GM21447 (cell line): ENCODE data around the gene ARPC1B.
"Not testable (repeated sequence)": the region's sequence is repeated elsewhere in the genome, so short reads cannot be mapped to it uniquely, and the experiment has no call there.

ENCODE experiments used
- ATAC-seq: cut with Tn5 transposase; IDR thresholded peaks from one replicate; pipeline ENCODE4 v1.9.1; 2021; ENCODE audit not compliant: unreplicated experiment

Gene ARPC1B

DNA sequence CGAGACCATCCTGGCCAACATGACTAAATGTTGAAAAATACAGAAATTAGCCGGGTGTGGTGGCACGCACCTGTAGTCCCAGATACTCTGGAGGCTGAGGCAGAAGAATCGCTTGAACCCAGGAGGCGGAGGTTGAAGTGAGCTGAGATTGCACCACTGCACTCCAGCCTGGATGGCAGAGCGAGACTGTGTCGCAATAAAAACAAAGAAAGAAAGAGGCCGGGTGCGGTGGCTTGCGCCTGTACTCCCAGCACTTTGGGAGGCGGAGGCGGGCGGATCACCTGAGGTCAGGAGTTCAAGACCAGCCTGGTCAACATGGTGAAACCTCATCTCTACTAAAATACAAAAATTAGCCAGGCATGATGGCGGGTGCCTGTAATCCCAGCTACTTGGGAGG, 12.7 kb downstream of the ARPC1B start:
- ATAC-seq = not testable (repeated sequence)

DNA sequence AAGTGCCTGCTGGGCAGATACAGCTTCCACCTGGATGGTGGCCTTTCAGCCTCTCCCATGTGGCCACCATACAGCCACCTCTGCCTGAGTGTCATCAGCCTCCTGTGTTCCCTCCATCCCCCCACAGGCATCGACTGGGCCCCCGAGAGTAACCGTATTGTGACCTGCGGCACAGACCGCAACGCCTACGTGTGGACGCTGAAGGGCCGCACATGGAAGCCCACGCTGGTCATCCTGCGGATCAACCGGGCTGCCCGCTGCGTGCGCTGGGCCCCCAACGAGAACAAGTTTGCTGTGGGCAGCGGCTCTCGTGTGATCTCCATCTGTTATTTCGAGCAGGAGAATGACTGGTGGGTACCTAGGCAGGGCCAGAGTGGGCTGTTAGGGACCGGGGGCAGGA, 13.4 kb downstream of the ARPC1B start:
- no peak for ATAC-seq

DNA sequence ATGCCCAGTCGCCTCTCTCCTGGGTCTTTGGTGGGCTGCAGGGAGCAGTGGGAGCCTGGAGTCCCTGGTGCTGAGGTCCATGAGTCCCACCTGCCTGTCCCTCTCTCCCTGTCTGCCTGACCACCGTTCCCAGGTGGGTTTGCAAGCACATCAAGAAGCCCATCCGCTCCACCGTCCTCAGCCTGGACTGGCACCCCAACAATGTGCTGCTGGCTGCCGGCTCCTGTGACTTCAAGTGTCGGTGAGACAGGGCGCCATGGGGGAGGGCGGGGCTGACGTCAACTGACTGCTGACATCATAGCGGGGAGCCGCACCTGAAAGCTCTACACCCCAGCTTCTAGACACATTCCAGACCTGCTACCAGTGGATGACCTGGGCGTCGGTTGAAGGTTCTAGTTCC, 15.2 kb downstream of the ARPC1B start:
- no peak for ATAC-seq

DNA sequence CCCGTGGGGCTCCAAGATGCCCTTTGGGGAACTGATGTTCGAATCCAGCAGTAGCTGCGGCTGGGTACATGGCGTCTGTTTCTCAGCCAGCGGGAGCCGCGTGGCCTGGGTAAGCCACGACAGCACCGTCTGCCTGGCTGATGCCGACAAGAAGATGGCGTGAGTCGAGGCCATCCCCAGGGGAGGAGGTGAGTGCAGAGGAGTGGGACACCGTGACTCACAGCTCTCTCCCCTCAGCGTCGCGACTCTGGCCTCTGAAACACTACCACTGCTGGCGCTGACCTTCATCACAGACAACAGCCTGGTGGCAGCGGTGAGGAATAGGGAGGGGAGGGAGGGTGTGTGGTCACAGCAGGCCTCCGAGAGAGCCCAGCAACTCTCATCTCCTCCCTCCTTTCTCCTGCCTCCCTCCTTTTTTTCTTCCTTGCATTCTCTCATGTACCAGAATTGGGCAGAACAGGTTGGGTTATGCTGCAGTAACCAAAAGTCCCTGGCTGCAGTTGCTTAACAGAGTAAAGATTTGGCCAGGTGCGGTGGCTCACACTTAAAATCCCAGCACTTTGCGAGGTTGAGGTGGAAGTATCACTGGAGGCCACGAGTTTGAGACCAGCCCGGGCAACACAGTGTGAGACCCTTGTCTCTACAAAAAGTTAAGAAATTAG, 16.5 kb downstream of the ARPC1B start:
- no peak for ATAC-seq

DNA sequence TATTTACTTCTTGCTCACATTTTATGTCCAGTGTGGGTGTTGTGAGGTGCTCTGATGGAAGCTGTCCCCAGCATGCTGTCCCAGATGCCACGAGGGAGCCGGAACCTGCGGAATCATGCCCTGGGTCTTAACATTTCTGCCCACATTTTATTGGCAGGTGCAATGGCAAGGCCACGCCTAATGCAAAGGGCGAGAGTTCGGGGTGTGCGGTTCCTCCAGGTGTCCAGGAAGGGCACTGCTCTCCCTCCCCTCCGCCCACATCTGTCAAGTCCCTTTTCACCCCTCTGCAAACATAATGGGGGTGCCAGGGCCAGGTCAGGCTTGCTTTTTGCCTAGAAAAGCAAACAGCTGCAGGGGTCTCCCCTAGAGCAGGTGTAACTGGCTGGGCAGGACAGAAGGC, 17.5 kb downstream of the ARPC1B start:
- no peak for ATAC-seq

DNA sequence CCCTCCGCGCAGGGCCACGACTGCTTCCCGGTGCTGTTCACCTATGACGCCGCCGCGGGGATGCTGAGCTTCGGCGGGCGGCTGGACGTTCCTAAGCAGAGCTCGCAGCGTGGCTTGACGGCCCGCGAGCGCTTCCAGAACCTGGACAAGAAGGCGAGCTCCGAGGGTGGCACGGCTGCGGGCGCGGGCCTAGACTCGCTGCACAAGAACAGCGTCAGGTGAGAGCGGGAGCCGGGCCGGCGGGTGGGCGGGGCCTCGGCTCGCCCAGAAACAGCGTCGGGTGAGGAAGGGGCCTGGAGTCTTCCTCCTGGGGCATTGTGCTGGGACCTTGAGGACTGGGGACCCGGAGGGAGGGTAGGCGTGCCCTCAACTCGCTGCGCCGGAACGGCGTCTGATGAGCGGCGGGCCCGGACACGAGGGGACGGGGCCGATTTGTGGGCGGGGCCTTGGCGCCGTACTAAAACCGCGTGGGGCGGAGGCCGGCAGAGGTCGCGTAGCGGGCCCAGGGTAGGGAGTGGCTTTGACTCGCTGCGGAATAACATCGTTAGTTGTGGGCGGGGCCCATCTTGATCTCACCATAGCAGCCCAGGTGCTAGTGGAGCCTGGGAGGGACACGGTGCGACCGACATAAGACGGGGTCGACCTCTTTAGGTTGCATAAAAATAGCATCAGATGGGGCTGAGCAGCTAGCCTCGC, 18.3 kb downstream of the ARPC1B start:
- peak; percentile 65 for ATAC-seq

DNA sequence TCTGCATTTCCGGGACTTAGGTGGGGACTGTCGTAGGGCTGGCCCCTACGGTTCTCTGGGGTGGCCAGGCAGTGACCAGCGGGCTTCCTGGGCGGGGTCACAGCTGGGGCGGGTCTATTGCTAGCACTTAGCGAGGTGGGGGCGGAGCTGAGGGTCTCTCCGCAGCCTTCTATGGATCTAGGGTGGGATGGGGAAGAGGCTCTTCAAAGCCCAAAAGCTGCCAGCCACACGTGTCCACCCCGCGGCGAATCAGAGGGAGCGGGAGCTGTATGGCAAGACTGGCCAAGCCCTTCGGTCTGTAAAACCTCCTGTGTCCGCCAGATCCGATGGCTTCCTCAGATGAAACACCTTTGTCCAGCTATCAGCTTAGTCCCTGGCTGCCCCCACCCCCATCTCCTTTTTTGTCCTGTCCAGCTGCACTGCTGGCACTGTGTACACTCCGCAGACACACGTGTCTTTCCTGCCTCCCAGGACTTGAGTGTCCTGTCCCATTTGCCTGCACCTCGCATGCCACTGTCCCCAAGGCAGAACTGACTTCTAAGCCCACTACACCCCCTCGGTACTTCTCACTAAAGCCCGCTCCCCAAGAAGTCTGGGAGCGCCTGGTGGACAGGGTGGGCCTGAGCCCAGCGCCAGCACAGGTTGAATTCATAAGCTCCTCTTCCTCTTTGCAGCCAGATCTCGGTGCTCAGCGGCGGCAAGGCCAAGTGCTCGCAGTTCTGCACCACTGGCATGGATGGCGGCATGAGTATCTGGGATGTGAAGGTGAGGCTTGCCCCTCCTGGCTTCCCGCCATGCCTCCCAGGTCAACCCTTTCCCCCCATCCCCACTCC, 19.0 kb downstream of the ARPC1B start:
- peak; percentile 10 for ATAC-seq

DNA sequence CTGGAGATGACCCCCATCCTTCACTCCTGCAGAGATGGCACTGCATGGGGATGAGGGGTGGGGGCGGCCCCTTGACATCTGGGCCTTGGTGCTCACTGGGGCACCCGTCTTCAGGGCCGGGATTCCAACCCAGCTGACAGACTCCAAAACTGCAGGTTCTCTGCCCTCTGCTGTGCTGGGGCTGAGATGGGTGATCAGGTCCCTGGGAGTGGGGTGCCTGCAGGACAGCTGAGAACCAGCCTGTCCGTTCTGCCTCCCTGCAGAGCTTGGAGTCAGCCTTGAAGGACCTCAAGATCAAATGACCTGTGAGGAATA, 19.6 kb downstream of the ARPC1B start:
- ATAC-seq = no peak

DNA sequence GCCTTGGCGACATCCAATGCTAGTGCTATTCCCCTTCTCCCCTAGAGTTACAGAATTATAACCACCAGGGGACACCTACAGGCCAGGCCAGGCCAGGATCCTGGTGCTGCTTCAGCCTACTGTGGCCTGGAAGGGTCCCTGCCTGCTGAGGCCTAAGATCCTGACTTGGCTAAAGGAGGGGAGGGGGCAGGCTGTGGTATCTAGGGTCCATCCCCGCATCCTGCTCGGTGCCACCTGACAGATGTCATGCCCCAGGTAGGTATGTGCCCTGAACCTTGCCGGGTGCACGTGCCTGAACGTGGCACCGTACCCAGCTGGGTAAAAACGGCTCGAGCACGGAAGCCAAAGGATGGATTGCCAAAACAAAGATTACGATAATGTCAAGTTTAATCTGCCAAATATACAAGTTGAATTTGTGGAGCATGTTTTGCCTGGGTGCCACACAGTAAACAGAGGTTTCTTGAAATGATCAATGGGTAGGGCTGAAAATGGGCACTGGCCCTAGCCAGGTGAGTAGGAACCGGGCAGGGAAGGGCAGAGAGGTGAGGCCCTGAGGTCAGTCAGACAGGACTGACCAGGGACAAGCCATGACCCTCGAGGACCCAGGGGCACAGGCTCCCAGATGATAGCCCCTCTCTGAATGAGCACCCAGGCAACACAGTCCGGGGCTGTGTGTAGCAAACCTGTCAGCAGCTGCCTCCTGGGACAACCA, 21.2 kb downstream of the ARPC1B start:
- ATAC-seq = no peak

DNA sequence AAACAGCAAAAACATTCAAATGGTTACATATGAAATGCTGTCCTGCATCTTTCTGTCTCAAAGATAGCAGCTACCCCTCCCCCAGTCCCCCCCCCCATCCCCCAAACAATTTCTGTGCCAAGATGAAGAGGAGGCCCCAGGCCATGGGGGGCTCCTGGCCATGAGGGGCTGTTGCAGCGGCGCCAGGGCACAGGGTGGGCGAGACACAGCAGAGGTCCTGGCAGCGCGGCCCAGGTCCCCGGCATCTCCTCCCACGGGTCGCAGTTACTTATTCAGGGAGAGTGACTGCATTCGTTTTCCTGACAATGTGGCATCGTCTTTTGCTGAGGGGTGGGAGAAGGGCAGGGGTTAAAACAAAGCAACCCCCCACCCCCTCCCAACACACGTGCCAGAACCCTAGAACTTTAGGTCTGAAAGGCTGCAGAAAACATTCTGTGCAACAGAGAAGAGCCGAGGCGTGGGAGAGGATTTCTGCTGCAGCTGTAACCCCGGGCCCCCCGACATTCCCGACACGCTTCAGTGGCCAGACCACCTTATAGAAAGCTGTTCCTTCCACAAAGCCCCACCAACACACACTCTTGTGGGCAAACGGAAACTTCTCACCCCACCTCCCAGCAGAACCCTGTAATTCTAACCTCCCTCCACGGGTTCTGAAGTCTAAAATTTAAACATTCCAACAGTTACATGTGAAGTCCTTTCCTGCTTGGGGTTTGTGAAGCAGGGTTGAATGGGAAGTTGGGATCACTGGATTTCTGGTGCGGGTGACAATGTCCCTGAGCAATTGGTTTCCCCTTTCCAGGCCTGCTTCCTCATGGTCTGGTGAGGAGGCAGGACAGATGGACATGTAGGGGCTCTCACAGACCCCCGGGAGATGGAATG, 22.1 kb downstream of the ARPC1B start:
- no peak for ATAC-seq

DNA sequence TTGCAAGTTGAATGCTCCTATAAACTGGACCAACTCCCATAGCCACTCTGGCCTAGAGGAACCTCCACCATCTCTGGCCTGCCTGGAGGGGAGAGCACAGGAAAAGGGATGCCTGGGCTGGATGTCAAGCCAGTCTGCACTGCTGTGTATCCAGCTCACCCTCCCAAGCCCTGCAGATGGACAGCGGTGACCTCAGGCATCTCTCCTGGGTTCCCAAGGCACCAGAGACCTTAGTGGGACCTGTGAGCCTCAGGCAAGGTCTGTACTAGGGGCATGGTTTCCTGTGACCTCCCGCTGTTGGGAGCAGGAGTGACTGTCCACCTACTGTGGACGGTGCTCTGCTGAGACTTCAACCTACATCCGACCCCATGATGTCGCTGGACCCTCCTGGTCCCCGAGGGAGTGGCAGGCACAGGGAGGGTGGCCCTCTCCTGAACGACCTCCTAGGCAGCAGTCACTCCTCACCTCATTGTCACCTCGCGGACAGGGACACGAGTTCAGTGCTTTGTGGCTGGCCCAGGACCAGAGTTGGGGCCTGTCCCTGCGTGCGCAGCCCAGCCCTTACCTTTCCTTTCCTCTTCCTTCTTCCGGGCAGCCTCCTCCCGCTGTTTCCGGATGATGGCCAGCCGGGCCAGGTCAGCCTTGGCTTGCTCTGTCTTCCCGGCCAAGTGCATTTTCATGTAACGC, 22.9 kb downstream of the ARPC1B start:
- ATAC-seq = no peak

DNA sequence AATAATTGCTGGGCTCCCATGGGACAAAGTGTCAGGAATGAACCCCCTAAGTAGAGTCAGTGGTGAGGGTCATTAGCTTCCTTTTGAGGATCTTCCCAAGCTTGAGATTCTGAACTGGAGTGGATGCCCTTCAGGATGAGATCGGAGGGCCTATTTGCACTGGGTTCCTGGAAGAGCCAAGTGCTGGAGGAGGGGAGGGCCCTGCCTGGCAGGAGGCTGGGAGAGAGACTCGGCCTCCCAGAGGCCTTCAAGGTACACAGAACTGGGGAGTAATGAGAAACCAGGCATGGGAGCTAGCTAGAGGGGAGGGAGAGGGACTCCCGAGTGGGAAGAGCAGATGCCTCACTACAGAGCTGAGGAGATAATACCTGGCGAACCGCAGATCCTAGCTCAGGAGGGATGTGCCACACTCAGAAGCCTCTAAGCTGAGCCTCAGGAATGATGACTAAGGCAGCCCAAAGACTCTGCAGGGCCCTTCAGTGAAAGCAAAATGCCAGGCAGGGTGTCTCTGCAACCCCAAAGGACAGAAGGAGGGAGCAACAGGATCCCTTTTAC, 24.4 kb downstream of the ARPC1B start:
- ATAC-seq = no peak

DNA sequence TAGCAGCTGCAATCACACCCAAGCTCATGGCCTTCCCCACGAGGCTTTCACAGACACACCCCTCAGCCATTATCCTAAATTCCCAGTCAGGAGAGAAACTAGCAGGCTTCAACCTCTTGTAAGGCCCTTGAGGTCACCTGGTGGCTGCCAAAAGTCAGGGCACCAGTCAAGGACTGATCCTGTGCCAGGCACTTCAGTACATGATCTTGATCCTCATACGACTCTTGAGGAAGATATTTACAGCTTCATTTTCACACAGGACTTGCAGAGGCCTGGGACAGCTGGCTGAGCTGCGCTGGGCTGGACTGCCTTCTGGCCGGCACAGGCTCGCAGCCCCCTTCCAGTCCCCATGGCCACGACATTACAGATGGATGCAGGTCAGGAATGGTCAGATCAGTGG, 25.1 kb downstream of the ARPC1B start:
- no peak for ATAC-seq

DNA sequence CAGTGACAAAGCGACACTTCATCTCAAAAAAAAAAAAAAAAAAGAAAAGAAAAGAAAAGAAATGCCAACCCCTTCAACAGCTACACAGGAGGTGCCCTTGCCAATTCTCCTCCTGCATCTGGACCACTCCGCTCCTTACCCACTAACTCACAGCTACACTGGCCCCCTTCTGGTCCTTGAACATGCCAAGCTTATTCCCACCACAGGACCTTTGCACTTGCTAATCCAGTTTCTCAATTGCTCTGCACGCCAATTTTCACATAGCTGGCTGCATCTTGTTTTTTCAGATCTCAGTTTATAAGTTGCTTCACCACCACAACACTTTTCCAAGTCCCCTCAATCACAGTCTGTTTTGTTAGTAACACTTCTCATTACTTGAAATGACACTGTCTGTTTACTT, 28.3 kb downstream of the ARPC1B start:
- ATAC-seq = no peak

DNA sequence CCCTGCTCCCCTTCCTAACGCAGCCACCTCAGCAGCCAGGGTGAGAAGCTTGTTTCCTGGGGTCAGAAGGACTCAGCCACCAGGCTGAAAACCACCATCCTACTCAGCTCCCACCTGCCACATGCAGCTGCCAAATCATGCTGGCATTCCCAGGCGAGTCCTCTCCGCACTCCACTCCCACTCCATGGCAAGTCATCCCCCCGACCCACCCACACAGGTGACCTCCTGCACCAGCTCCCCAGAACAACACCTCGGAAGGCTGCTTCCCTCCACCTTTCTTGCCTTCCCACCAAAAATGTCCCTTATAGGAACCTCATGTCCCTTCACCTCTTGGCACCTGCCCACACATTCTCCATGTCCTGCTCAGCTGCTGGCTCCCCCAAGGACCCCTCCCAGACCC, 29.2 kb downstream of the ARPC1B start:
- no peak for ATAC-seq

DNA sequence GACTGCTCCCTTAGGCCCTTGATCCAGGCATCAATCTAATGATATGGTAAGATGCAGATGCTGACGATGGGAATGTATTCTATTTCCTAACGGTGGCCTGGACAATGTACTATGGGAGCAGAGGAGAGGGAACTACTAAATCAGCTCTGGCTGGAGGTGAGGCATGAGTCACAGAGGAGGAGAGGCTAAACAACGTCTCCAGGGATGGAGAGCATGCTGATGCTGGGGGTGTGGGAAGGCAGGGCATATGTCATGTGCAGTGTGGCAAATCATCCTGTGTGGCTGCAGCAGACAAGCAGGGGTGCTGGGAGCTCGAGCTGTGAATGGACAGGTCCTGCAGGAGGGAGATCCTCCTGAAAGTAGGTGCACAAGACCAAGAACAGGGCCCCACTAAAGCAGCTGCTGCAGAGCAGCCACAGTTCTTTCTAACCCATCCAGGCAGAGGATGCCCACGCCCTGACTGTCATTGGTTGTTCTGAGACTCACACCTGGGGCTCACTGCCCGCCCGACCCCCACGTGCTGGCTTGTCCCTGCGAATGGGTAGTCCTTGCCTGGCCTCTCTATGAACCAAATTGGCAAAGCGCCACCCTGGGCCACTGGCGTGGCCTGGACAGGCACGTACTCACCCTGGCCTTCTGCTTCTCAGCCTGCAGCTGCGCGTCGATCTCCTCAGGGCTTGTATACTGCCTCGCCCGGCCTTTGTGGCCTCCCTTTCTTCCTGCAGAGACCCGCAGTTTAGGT, 29.9 kb downstream of the ARPC1B start:
- no peak for ATAC-seq

DNA sequence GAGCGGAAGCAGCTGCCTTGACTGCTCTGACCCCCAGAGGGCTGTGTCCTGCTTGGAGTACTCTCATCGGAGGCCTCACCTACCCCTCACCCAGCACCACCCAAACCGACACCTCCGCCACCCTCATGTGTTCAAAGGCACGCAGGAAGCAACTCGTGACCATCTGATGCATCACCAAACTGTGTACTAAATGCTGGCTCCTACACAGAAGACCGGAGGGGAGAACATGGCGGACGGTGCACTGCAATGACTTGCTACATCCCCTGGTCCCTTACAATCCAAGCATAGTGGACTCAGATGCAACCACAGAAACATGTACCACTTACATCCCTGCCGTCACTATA, 30.4 kb downstream of the ARPC1B start:
- no peak for ATAC-seq

DNA sequence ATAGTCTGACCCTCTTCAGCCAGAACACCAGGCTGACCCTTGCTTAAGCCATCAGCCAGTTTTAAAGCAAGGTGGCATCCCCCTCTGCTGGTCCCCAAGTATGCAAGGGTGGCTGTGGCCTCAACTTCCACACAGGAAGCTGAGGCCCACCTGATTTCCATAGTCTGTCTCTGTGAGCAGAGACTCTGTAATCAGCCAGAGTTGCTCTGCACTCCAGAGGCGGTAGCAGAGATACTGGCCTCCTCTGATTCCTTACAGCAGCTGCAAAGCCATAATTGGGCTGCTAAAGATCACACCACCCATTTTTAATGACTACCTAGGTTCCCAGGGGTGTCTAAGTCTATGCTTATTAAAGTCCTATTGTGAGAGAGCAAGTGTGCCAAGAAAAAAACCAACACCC, 32.0 kb downstream of the ARPC1B start:
- no peak for ATAC-seq

DNA sequence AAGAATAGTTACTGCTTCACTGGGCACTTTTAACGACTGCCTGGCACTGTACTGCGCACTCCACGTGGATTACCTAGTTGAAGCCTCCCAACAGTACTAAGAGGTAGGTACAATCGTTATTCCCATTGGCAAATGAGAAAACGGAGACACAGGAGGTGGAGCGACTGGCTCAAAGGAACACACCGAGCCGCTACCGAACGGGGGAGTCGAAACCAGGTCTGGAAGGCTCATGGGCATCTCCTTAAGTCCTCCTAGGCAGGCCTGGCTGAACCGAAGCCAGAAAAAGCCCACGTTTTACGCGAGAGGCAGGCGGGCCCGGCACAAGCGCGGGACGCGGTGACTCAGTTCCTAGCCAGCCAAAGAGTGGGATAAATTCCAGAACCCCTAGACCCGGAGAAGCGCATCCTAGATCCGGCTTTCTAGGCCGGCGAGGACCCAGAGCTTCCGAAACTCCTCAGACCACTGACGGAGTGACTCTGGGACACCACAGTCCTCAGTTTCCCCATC, 33.4 kb downstream of the ARPC1B start:
- peak; percentile 7 for ATAC-seq
